CD8-positive, alpha-beta memory T cell (primary cell): ENCODE results near the gene KRTAP10-1. TPM values are rescaled to one million over a fixed set of nuclear protein-coding genes. Genes with fewer than 3 reads are reported as not detected.
"Not testable (repeated sequence)": the region's sequence is repeated elsewhere in the genome, so short reads cannot be mapped to it uniquely, and the experiment has no call there.

Source experiments
- CTCF ChIA-PET: fragments of 350-600 bp; sonication (Branson Sonifier 250); formaldehyde crosslinking; loops from one replicate; lab custom pipeline; 2021; ENCODE audit warnings: antibody characterized with exemption; lab: Charles Lee
- POLR2A ChIA-PET: fragments of 350-600 bp; sonication (Branson Sonifier 250); formaldehyde crosslinking; loops from one replicate; lab custom pipeline; 2021; ENCODE audit warnings: antibody characterized with exemption; lab: Charles Lee
- DNase-seq, 5 donors: peaks; one replicate each; pipeline versions ENCODE4 v3.0.0 to v3.0.0-alpha.2; 2020 to 2022; ENCODE audit warnings: mixed read lengths in 1 of 5
- H3K27ac ChIP-seq: one replicate; pipeline ENCODE4 v1.7.0; 2013; ENCODE audit warnings: low read depth, mild to moderate bottlenecking, low read length, moderate library complexity
- H3K27me3 ChIP-seq: 2 replicates; pipeline ENCODE4 v1.7.0; 2013; ENCODE audit warnings: low read length, mild to moderate bottlenecking; ENCODE audit not compliant: insufficient read depth, poor library complexity, severe bottlenecking
- H3K36me3 ChIP-seq: 2 replicates; pipeline ENCODE4 v1.7.0; 2013; ENCODE audit warnings: mild to moderate bottlenecking, low read length, moderate library complexity; ENCODE audit not compliant: insufficient read depth
- H3K4me1 ChIP-seq: 2 replicates; pipeline ENCODE4 v1.7.0; 2013; ENCODE audit warnings: mild to moderate bottlenecking, low read length, moderate library complexity; ENCODE audit not compliant: insufficient read depth
- H3K4me3 ChIP-seq: 2 replicates; pipeline ENCODE4 v1.7.0; 2013; ENCODE audit warnings: mild to moderate bottlenecking, low read length
- H3K9me3 ChIP-seq: 2 replicates; pipeline ENCODE4 v1.7.0; 2013; ENCODE audit warnings: mild to moderate bottlenecking, low read length
- H3K27ac Mint-ChIP-seq, 8 donors: one replicate each; pipeline ENCODE4 v1.8.0; 2020 to 2021; ENCODE audit warnings: mixed read lengths in 8 of 8, mild to moderate bottlenecking in 6 of 8, inconsistent platforms in 3 of 8, moderate library complexity in 3 of 8
- H3K27me3 Mint-ChIP-seq, 2 donors: one replicate each; pipeline ENCODE4 v1.8.0; 2020 to 2021; ENCODE audit warnings: mixed read lengths in 2 of 2, mild to moderate bottlenecking in 1 of 2, moderate library complexity in 1 of 2
- H3K36me3 Mint-ChIP-seq, 3 donors: one replicate each; pipeline ENCODE4 v1.8.0; 2020 to 2021; ENCODE audit warnings: mixed read lengths in 3 of 3, inconsistent platforms in 1 of 3, mild to moderate bottlenecking in 1 of 3
- H3K4me1 Mint-ChIP-seq, 3 donors: one replicate each; pipeline ENCODE4 v1.8.0; 2020 to 2021; ENCODE audit warnings: mixed read lengths in 3 of 3, inconsistent platforms in 1 of 3, mild to moderate bottlenecking in 1 of 3
- H3K4me3 Mint-ChIP-seq, 7 donors: one replicate each; pipeline ENCODE4 v1.8.0; 2020 to 2021; ENCODE audit warnings: mixed read lengths in 7 of 7, mild to moderate bottlenecking in 6 of 7, moderate library complexity in 4 of 7, inconsistent platforms in 2 of 7
- H3K9me3 Mint-ChIP-seq, 5 donors: one replicate each; pipeline ENCODE4 v1.8.0; 2020 to 2022; ENCODE audit warnings: mixed read lengths in 5 of 5, mild to moderate bottlenecking in 3 of 5, moderate library complexity in 2 of 5, inconsistent platforms in 1 of 5
- polyA plus RNA-seq: library from polyadenylated mRNA; unstranded; fragments of 300-500 nt; fragmentation: Illumina TruSeq; gene quantifications from one replicate; pipeline ENCODE4 v1.2.3, GENCODE V29; 2021
- total RNA-seq, 2 experiments: library from RNA; stranded (reverse); gene quantifications; one replicate each; pipeline ENCODE4 v1.2.3, GENCODE V29; 2021

KRTAP10-1 gene
- total and polyA plus RNA-seq, 3 experiments from 2014 or later: not detected

GRCh38 chr21:44503006-44503889, 36.7 kb downstream of the KRTAP10-1 start:
- H3K9me3 ChIP-seq, H3K27me3 ChIP-seq, H3K36me3 ChIP-seq, H3K36me3 Mint-ChIP-seq, POLR2A ChIA-PET, H3K27me3 Mint-ChIP-seq, H3K4me3 Mint-ChIP-seq, H3K4me1 Mint-ChIP-seq, H3K27ac ChIP-seq, DNase-seq, H3K4me1 ChIP-seq, H3K4me3 ChIP-seq, H3K9me3 Mint-ChIP-seq: not testable (repeated sequence)
- CTCF ChIA-PET: interaction anchor here (1.3 to 2.3 kb wide), 2 partner anchors 290 kb away, joined by 4 to 8 read pairs; no protein-coding TSS in a partner anchor
- peak overlapping the region in 1 of 8 donors; percentile 78 for H3K27ac Mint-ChIP-seq

DNA sequence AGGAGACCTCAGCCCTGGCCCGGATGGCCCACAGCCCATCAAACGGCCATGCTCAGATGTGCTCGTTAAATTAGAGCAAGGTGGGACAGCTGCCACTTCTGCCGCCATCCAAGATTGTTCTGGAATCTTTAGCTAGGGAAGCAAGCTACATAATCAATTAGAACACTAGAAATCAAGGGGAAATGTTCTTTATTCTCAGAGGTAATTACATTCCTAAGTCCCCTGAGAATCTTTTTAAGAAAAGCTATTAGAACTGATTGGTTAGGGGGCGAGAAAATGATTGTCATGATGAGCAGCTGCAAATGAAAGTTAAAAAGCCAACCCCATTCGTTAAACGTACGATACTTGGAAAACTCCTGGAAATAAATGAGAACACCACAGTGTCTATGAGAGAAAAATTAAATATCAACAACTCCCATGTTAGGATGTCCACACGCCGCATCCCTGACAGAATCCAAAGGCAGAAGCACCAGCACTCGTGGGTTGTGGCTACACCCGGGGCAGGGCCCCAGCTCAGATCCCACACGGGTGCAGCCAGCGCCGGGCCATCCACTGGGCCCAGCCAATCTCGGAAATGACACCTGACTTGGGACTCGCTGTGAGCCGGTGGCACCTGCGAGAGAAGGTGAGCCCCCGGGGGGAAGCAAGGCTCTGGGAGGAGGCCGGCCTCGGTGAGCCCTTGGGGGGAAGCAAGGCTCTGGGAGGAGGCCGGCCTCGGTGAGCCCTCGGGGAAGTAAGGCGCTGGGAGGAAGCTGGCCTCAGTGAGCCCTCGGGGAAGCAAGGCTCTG, 37.6 kb downstream of the KRTAP10-1 start:
- peaks cover 6 to 12% of the 10 kb centered on the region in 2 donors for H3K27me3 Mint-ChIP-seq
- Histone ChIP-seq H3K4me1 (no peaks in the 10 kb centered on the region), H3K27ac (no peak overlapping the region), H3K4me3 (no peak overlapping the region), H3K36me3 (no peaks in the 10 kb centered on the region), H3K27me3 (peaks cover 9% of the 10 kb centered on the region), H3K9me3 (no peaks in the 10 kb centered on the region)
- no peak overlapping the region for H3K4me3 Mint-ChIP-seq
- peaks cover 0 to 8% (median 0%) of the 10 kb centered on the region in 3 donors for H3K4me1 Mint-ChIP-seq
- no peaks in the 10 kb centered on the region for H3K36me3 Mint-ChIP-seq
- DNase-seq: no peak
- peak overlapping the region in 1 of 8 donors; percentile 47 for H3K27ac Mint-ChIP-seq
- no peaks in the 10 kb centered on the region for H3K9me3 Mint-ChIP-seq
- ChIA-PET POLR2A (no interaction called here), CTCF (interaction anchor here (1.2 to 1.9 kb wide), 4 partner anchors 8 to 430 kb away, joined by 3 to 13 read pairs (median 4); no protein-coding TSS in a partner anchor)

DNA sequence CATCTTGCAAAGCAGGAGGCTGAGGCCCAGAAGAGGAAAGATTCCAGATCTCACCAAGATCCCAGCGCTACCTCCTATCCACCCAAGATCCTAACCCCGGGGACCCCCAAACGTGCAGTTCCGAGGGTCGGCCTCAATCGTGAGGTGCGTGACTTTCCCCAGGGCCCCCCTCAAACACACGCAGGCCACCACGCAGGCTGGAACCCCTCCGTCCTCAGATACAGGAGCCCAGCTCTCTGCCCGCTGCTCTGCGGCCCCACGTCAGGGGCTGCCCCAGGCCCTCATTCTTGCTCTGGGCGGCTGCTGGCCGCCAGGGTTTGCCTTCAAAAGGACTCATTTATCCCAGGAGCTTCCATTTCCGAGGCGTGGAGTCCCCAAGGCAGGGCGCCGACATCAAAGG, 39.9 kb downstream of the KRTAP10-1 start:
- peaks cover 9% of the 10 kb centered on the region for H3K27me3 ChIP-seq
- Mint-ChIP-seq H3K36me3 (no peaks in the 10 kb centered on the region), H3K27me3 (peaks cover 14 to 30% of the 10 kb centered on the region in 2 donors), H3K4me1 (peaks cover 0 to 8% (median 0%) of the 10 kb centered on the region in 3 donors), H3K4me3 (no peak overlapping the region), H3K27ac (no peak overlapping the region), H3K9me3 (no peaks in the 10 kb centered on the region)
- CTCF ChIA-PET: interaction anchor here (0.8 to 1.8 kb wide), 2 partner anchors 232 to 242 kb away, joined by 3 to 4 read pairs; no protein-coding TSS in a partner anchor
- no peaks in the 10 kb centered on the region for H3K4me1 ChIP-seq
- H3K9me3 ChIP-seq: no peaks in the 10 kb centered on the region
- no peak for DNase-seq
- no peak overlapping the region for H3K4me3 ChIP-seq
- POLR2A ChIA-PET: no interaction called here
- H3K27ac ChIP-seq: no peak overlapping the region
- no peaks in the 10 kb centered on the region for H3K36me3 ChIP-seq

GRCh38 chr21:44499631-44500030, 40.4 kb downstream of the KRTAP10-1 start:
- Mint-ChIP-seq H3K9me3 (no peaks in the 10 kb centered on the region), H3K27ac (no peak overlapping the region), H3K27me3 (peaks cover 18 to 30% of the 10 kb centered on the region in 2 donors), H3K36me3 (no peaks in the 10 kb centered on the region), H3K4me3 (no peak overlapping the region), H3K4me1 (peaks cover 0 to 8% (median 0%) of the 10 kb centered on the region in 3 donors)
- H3K9me3 ChIP-seq: no peaks in the 10 kb centered on the region
- POLR2A ChIA-PET: no interaction called here
- no peak overlapping the region for H3K4me3 ChIP-seq
- no peaks in the 10 kb centered on the region for H3K36me3 ChIP-seq
- no peak overlapping the region for H3K27ac ChIP-seq
- CTCF ChIA-PET: no interaction called here
- peaks cover 9% of the 10 kb centered on the region for H3K27me3 ChIP-seq
- H3K4me1 ChIP-seq: no peaks in the 10 kb centered on the region
- no peak for DNase-seq

DNA sequence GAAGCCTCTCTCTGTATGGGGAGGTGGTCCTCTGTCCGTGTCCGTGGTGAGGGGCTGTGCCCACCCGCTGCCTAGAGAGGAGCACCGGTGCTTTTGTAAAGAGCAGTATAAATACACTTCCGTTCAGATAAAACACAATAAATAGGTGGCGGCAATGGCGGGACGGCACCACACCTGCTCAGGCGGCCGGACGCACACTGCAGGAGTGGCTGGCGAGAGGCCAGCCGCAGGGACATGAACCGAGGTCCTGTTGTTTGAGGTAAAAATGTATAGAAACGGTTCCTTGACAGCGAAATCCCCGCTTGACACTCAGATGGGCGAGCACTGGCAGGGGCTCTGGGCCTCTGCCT, 40.8 kb downstream of the KRTAP10-1 start:
- Histone ChIP-seq H3K36me3 (no peaks in the 10 kb centered on the region), H3K27ac (no peak overlapping the region), H3K4me1 (no peaks in the 10 kb centered on the region), H3K27me3 (peaks cover 9% of the 10 kb centered on the region), H3K9me3 (no peaks in the 10 kb centered on the region), H3K4me3 (no peak overlapping the region)
- DNase-seq: no peak
- POLR2A ChIA-PET: no interaction called here
- CTCF ChIA-PET: no interaction called here
- Mint-ChIP-seq H3K4me1 (peaks cover 0 to 8% (median 0%) of the 10 kb centered on the region in 3 donors), H3K36me3 (no peaks in the 10 kb centered on the region), H3K27ac (no peak overlapping the region), H3K27me3 (peaks cover 19 to 30% of the 10 kb centered on the region in 2 donors), H3K9me3 (no peaks in the 10 kb centered on the region), H3K4me3 (no peak overlapping the region)

- DNase-seq: no peak
- Mint-ChIP-seq H3K36me3 (no peaks in the 10 kb centered on the region), H3K9me3 (no peaks in the 10 kb centered on the region), H3K4me1 (peaks cover 0 to 3% (median 0%) of the 10 kb centered on the region in 3 donors), H3K27ac (no peak overlapping the region), H3K27me3 (peaks cover 19 to 30% of the 10 kb centered on the region in 2 donors), H3K4me3 (no peak overlapping the region)
- Histone ChIP-seq H3K4me1 (no peaks in the 10 kb centered on the region), H3K36me3 (no peaks in the 10 kb centered on the region), H3K4me3 (no peak overlapping the region), H3K9me3 (no peaks in the 10 kb centered on the region), H3K27me3 (peaks cover 9% of the 10 kb centered on the region), H3K27ac (no peak overlapping the region)
- ChIA-PET POLR2A (no interaction called here), CTCF (no interaction called here)
These were observed 41.5 kb downstream of the KRTAP10-1 start for GRCh38 chr21:44498280-44499210.

DNA sequence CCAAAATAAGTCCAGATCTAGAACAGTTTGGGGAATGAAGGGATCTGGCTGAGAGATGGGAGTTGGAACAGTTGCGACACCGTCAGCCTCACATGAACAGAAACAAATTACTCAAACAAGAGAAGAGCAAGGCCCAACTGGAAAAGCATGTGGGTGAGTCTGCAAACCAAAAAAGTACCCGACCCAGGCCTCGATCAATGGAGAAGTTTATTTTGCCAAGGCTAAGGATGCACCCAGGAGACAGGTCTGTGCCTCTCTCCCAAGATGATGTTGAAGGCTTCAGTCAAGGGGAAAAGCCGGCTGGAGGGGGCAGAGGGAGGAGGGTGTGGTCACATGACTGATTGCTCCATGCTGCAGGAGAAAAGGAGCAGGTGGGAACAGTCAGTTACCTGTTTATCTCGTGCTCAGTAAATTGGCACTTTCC, 42.3 kb downstream of the KRTAP10-1 start:
- POLR2A ChIA-PET: no interaction called here
- H3K4me3 Mint-ChIP-seq: no peak overlapping the region
- CTCF ChIA-PET: interaction anchor here (1.4 kb wide), 1 partner anchor 13 kb away, joined by 4 read pairs; no protein-coding TSS in a partner anchor

More for the DNA sequence above, 42.3 kb downstream of the KRTAP10-1 start:
- Mint-ChIP-seq H3K27me3 (peaks cover 26 to 36% of the 10 kb centered on the region in 2 donors), H3K9me3 (peaks cover 3 to 8% (median 6%) of the 10 kb centered on the region in 5 donors), H3K27ac (no peak overlapping the region), H3K36me3 (peaks cover 0 to 4% (median 0%) of the 10 kb centered on the region in 3 donors), H3K4me1 (peaks cover 0 to 3% (median 0%) of the 10 kb centered on the region in 3 donors)
- Histone ChIP-seq H3K4me3 (no peak overlapping the region), H3K36me3 (no peaks in the 10 kb centered on the region), H3K27me3 (peaks cover 9% of the 10 kb centered on the region), H3K9me3 (no peaks in the 10 kb centered on the region), H3K27ac (no peak overlapping the region), H3K4me1 (no peaks in the 10 kb centered on the region)
- no peak for DNase-seq
